AG10803 (cell line): ENCODE data around the gene PEAR1.

Experiments
- DNase-seq: peaks from one replicate; pipeline ENCODE4 v3.0.0; 2010; ENCODE audit warnings: low read depth
- H3K4me3 ChIP-seq: 2 replicates; pipeline ENCODE4 v1.5.1; 2011; ENCODE audit warnings: mild to moderate bottlenecking, low read length, control low read depth
- CTCF ChIP-seq: conservative IDR thresholded peaks from 2 replicates; pipeline ENCODE4 v1.5.1; 2011; ENCODE audit warnings: mild to moderate bottlenecking, low read length, control low read depth, inconsistent platforms

Gene PEAR1

GRCh38 chr1:156957634-156958033, 64.1 kb downstream of the PEAR1 start:
- TF ChIP-seq CTCF: no peak
- no peak overlapping the region for H3K4me3 ChIP-seq
- no peak for DNase-seq

- no peak for TF ChIP-seq CTCF
- H3K4me3 ChIP-seq: no peak overlapping the region
- no peak for DNase-seq
Observed at GRCh38 chr1:156958247-156958714, 64.8 kb downstream of the PEAR1 start.

DNA sequence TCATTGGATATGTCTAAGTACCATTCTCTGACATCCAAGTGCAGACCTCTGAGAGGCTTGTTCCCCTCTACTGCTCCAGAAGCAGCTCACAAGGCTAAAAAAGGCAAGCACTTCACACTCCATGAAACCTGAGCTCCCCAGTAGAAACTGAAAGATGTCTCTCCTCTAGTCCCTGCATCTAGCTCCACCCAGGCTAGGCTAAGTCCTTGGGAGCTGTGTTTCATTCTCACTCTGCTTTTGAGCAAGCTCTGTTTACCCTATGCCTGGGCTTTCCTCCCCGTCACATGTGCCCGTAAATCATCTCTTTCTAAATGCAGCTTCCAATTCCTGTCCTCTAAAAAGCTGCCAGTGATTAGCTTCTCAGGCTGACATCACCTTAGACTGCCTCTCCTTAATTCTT, 65.9 kb downstream of the PEAR1 start:
- no peak overlapping the region for H3K4me3 ChIP-seq
- no peak for TF ChIP-seq CTCF
- peak; percentile 50 for DNase-seq

DNA sequence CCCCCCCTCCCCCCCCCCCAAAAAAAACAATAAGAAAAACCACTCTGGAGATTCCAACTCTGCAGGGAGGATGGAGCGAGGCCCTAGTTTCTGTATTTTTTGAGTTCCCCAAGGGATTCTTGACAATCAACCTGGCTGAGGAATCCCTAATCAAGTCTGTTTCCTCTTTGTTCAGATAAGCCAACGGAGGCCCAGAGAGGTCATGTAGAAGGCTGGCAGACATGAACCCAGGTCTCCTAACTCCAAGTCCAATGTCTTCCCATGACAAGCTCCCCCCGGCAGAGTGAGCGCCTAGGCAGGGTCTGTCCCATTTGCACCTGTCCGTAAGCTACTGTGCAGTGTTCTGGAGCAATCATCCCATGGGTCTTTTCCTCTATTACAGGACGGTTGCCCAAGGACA, 66.4 kb downstream of the PEAR1 start:
- DNase-seq: no peak
- no peak overlapping the region for H3K4me3 ChIP-seq
- TF ChIP-seq CTCF: no peak

- TF ChIP-seq CTCF: no peak
- no peak for DNase-seq
- H3K4me3 ChIP-seq: no peak overlapping the region
Observed at GRCh38 chr1:156961709-156962108, 68.2 kb downstream of the PEAR1 start.

DNA sequence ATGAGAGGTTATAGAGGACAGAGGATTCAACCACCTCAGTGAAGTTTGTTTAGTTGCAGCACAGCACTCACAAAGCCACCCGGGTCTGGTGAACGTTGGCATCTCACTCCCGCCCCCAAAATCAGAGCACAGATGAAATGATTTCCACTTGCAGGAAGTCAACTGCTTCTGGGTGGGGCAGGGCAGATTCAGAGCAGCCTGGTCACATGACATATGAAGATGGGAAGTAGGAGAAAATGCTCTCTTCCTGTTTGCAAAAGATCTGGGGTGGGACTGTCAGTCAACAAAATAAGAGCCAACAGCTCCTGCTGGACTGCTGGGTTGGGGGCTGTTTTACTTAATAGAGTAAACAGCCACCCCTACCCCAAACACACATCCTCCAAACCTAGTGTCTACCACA, 70.1 kb downstream of the PEAR1 start:
- no peak overlapping the region for H3K4me3 ChIP-seq
- peak; percentile 10 for DNase-seq
- no peak for TF ChIP-seq CTCF

- DNase-seq: peak; percentile 17
- H3K4me3 ChIP-seq: no peak overlapping the region
- no peak for TF ChIP-seq CTCF
Observed at GRCh38 chr1:156964441-156964840, 70.9 kb downstream of the PEAR1 start.
